CD4-positive, alpha-beta T cell treated with Interferon alpha-2 for 1 hour (primary cell): ENCODE results near the gene ERBB4.
"Not testable (repeated sequence)": the region's sequence is repeated elsewhere in the genome, so short reads cannot be mapped to it uniquely, and the experiment has no call there.

Experiments used
- DNase-seq, 2 donors: peaks; one replicate each; pipeline ENCODE4 v3.0.0-alpha.2; 2020 to 2022

The ERBB4 gene

DNA sequence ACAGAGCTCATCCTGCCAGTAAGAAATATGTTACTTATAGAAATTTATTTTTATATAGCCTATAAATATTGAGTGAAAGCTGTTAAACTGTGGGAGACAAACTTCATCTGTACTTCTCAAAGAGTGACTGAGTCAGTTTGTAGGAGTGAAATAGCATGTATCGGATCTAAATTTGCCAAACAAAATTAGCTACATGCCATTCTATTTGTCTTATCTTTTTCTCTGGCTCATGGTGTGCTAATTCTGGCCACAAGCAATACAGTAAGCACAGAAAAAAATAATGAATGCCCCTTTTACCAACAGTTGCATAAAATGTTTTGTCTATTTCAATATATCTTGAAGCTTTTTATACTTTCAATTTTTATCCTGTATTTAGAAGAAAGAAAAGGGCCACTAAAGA, 12.5 kb downstream of the ERBB4 start:
- no peak for DNase-seq

DNA sequence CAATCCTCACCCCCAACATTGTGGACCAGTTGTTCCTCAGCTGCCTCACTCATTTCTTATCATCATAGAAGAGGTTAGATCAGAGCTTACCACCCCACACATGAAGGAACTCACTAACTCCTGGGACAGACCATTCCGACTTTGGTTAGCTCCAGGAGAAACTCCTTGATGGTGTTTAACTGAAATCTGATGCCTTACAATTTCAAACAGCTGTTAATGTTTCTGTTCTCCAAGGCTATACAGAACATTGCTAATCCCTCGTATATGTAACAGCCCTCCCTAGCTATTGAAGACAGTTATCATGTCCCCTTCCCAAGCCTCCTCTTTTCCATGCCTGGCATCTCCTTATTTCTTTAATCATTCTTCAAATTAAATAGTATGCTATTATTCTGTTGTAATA, 14.8 kb downstream of the ERBB4 start:
- no peak for DNase-seq

DNA sequence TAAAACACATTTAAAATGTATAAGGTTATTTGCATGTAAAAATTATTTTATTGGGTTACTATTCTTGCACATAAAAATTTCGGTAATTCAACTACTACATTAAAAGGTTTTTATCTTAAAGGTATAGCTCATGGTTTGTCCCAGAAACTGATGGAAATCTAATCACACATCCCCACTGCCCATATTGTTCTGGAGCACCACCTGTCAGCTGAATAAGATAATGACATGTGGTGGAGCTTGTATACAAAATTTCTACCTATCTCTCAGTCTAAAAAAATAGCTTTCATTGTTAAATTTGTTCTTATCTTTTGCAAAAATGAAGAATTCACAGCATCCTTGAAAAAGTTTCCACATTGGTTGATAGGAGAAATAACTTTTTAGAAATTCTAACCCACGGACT, 18.3 kb downstream of the ERBB4 start:
- no peak for DNase-seq

GRCh38 chr2:212517693-212518092, 20.9 kb downstream of the ERBB4 start:
- DNase-seq = no peak

- no peak for DNase-seq
Observed at GRCh38 chr2:212505586-212505985, 33.0 kb downstream of the ERBB4 start.

GRCh38 chr2:212495046-212495445, 43.6 kb downstream of the ERBB4 start:
- DNase-seq = no peak

- no peak for DNase-seq
Observed at GRCh38 chr2:212494418-212495020, 44.1 kb downstream of the ERBB4 start.

DNA sequence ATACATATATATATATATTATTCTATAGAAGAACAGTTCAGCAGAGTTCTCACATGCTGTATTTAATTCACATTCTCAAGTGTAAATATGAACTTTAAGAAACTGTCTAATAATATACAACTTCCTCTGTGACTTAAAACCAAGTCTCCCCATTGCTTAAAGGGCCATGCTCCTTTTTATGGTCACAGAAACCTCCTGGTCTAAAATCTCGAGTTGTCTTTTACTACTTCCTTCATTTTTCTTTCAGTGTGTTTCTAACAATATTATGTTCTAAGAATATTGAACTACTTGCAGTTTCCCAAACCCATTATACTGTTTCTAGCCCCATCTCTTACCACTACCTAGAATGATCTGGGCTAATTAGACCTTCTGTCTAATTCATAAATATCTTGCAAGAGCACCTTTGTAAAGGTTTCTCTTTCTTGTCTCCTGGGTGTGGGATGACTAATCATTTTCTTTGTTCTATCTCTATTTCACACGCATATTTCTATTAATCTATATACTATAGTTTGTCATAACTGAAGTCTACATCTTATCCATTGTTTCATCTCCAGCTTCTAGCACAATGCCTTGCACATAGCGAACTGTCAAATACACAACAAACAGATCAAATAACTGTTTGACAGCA, 48.8 kb downstream of the ERBB4 start:
- no peak for DNase-seq

DNA sequence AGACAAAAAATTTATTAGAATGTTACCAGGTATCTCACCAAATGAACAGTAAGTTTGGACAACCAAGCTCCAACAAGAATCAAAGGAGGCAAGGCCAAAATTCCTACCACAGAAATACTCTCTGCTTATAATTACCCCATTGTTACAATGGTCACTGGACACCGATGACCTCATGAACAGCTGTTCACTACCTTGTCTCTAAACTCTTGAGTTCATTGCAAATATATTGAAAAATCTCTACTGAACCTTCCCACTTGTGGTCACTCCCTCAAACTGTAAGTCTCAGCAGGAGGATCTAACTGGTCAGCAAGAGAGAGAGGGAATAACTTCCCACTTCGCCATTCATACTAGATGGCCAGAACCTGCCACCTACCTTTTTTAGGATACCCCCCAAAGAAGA, 50.0 kb downstream of the ERBB4 start:
- DNase-seq = no peak

GRCh38 chr2:212484563-212485080, 54.0 kb downstream of the ERBB4 start:
- DNase-seq = no peak

DNA sequence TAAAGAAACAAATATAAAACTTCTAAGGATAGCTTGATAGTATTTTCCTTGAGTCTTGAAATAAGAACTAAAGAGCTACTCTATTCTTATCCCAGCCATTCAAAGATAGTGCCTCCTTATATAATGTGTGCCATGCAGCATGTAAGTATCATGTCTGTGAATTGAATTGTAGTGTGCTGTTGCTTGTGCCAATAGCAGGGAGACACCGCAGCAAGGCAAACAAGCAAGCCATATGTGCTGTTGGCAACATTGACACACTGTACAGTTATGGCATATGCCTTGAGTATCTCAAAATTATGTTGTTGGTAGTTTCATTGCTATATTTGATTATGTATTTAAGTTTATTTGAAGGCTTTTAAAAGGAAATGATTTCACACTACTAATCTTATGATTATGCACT, 58.2 kb downstream of the ERBB4 start:
- DNase-seq = no peak

GRCh38 chr2:212477571-212477970, 61.0 kb downstream of the ERBB4 start:
- DNase-seq = no peak

DNA sequence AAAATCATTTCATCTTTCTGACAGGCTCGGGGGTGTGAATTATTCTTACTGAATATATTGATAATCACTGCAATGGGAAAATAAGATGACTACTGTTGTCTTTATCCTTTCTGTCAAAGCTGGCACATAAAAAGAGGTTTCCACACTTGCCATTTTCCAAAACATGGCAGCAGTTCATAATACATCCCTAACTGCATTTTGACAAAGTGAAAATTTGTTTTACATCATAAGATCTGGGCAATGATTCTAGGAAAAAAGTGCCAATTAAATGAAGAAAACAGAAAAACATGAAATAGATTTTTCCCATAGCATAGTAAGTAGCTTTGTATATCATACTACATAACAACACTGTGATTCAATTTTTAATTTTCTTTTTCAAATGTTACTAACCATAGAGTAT, 65.4 kb downstream of the ERBB4 start:
- DNase-seq = no peak

- not testable (repeated sequence) for DNase-seq
Observed at GRCh38 chr2:212467551-212467950, 71.1 kb downstream of the ERBB4 start.

GRCh38 chr2:212465456-212465855, 73.1 kb downstream of the ERBB4 start:
- no peak for DNase-seq

- DNase-seq = not testable (repeated sequence)
Observed at GRCh38 chr2:212461708-212462107, 76.9 kb downstream of the ERBB4 start.

DNA sequence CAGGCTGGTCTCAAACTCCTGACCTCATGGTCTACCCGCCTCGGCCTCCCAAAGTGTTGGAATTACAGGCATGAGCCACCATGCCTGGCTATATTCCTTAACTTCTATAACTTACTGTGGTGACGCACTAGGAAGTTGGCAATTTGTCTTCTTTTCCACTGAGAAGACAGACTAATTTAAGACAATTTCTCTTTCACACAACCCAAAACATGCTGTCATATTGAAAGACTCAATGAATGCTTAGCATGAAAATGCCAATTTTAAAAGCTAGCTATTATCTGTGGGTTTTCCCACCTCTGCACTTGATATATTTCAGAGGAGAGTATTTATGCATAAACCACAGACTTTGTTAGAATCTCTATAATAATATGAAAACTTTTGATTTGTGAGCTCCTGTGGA, 84.5 kb downstream of the ERBB4 start:
- DNase-seq = no peak

DNA sequence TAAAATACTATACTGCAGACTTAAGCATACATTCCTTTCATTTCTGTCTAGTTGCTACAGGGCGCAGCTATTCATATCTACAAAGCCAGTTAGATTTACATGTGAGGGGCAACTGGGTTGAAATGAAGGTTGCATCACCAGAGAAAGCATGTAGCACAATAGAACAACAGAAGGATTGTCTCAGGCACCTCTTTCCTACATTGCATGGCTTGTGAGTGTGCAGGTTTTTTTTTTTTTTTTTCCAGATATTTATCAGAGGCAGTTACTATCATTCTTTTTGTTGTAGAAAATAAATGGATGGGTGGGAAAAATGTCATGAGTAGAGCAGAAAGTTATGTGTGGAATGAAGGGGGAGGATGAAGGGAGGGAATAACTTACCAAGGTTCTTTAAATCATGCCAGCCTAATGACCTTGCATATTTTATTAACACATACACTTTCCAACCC, 86.8 kb downstream of the ERBB4 start:
- DNase-seq = no peak

- no peak for DNase-seq
Observed at GRCh38 chr2:212448698-212449097, 89.9 kb downstream of the ERBB4 start.

DNA sequence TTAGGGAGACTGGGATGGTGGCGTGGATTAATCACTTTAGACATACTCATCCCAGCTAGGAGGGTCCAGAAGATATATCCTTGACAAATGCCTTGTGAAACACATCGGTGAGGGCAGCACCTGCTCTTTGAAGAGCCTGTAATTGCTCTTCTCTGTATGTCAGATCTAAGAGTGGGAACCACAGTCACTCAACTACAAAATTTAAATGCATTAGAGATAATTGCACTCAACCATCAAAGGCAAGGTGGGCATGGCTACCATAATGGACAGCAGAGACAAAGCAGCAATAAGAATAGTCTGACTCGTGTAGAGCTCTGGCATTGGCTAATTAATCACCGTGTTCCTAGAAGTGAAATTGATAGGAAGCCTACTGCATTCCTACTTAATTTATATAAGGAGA, 96.8 kb downstream of the ERBB4 start:
- DNase-seq = no peak

GRCh38 chr2:212441141-212441540, 97.5 kb downstream of the ERBB4 start:
- no peak for DNase-seq

- DNase-seq = no peak
Observed at GRCh38 chr2:212428681-212429478, 109.7 kb downstream of the ERBB4 start.

GRCh38 chr2:212427638-212428037, 111.0 kb downstream of the ERBB4 start:
- no peak for DNase-seq
